Medulla oblongata (tissue), 1 donor: ENCODE data around the gene CACNA2D1.
"Not testable (repeated sequence)": the region's sequence is repeated elsewhere in the genome, so short reads cannot be mapped to it uniquely, and the experiment has no call there.

Source experiments
- DNase-seq: peaks from one replicate; pipeline ENCODE4 v3.0.0-alpha.2; 2015; ENCODE audit errors: extremely low spot score

Gene CACNA2D1

DNA sequence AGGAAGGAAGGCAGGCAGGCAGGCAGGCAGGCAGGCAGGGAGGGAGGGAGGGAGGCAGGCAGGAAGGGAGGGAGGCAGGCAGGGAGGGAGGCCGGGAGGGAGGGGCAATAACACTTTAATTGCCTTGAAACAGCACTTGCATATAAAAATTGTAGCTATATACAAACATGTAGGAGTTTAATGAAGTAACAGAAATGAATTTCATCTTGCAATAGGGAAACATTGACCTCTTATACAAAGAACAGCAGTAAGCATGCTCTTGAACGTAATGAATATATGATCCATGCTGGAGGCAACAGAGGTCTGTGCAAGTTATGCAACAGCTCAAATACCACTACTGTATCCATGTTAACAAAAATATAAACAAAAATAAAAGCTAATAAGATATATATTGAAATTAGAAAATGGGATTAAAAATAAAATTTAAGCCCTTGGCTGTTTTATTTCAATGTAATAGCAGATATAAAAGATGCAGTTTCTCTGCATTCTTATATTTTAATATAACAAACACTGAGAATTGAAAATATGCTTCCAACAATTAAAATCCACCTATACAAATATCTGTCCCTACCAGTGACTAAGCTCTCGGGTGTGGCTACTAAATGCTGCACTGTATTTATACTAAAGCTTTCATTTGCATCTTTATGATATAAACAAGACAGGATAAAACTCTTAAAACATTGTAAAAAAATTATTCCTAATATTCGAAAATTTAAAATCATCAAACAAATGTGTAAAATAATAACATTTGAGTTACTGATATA, 50.3 kb downstream of the CACNA2D1 start:
- no peak for DNase-seq

DNA sequence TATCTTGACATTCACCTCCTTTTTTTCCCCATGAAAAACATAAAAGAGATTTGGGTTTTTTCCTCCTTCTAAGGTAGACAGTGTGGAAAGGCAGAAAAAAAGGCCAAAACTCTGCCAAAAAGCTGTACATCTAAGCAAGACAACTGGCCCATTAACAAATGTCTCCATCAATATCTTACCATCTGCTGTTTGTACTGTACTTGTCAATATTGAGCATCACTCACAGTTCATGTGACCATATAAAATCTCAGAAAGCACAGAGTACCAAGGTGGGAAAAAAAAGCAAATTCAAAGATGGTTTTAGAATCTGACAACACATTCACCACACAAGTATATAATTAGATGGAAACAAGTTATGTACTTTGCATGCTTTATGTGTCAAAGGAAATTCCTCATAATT, 52.6 kb downstream of the CACNA2D1 start:
- DNase-seq, result no peak

DNA sequence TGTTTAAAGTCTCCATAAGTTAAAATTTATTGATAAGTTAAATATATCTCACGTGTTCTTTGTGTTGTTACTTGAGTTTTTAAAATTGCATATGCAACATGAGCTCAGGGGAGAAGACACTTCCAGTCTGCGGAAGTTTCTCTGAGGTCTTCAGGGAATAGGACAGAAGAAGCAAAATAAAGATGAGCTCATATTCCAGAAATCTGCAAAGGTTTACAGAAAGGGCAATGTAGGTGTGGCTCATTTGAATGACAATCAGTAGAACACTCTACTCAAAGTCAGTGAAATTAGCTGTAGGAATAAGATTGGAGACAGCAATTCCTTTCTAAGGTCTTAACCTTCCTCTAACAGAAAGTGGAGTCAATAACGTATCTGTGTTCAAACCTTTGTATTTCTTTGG, 53.7 kb downstream of the CACNA2D1 start:
- no peak for DNase-seq

DNA sequence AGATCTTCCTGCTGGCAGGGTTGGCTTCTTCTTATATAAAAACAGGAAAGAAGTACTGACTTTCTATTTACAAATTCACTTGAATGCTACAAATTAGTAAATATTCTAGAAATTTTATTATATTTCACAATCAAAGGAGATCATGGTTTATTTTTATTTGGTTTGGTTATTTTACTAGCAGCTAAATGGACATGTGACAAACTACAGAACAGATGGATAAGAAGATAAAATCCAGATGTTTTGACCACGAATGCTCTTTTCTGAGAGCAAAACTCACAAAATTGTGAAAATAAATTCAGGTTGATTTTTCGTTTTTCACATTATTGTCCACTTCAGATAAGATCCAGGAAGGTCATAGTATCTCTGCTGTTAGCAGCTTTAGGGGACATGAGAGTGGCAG, 55.4 kb downstream of the CACNA2D1 start:
- DNase-seq, result no peak

DNA sequence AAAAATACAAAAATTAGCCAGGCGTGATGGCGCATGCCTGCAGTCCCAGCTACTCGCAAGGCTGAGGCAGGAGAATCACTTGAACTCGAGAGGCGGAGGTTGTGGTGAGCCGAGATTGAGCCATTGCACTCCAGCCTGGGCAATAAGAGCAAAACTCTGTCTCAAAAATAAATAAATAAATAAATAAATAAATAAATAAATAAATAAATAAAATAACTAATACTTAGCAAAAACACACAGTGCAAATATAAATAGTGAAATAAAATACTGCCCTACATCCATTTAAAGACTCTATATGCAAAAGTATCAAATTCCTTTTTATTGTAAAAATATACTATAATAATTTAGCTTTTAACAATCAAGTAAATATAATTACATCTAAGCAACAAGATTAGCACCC, 57.0 kb downstream of the CACNA2D1 start:
- not testable (repeated sequence) for DNase-seq

DNA sequence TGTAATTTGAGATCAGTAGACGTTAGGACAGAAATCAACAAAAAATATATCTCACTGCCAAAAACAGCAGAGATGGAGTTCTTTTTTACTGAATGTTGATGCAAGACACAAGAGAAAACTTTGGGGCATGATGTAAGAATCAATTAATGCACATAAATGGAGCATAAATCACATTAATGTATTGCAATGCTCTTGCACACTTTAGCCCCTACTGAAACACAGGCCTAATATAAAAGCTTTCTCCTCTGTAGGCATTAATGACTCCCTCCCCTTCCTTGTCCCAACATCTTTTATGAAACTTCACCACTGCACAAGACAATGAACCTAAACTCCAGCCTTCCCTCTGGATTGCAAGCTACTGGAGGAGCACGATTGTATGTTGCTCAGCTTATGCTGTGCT, 58.8 kb downstream of the CACNA2D1 start:
- DNase-seq, result no peak

DNA sequence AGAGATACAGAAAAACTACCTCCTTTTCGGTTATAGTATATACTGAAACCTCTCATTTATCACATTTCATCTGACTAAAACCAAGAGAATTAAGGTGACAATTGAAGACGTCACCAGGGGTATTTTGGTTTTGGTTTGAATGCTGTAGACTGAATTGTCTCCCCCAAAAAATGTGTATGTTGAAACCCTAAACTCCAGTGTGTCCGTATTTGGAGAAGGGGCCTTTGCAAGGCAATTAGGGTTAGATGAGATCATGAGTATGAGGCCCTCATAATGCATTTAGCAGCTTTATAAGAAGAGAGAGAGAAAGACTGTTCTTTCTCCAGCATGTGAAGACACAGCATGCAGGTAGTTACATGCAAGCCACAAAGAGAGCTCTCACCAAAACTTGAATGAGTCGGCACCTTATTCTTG, 59.5 kb downstream of the CACNA2D1 start:
- no peak for DNase-seq

GRCh38 chr7:82382276-82382675, 61.3 kb downstream of the CACNA2D1 start:
- DNase-seq, result no peak

GRCh38 chr7:82376739-82377138, 66.8 kb downstream of the CACNA2D1 start:
- no peak for DNase-seq

DNA sequence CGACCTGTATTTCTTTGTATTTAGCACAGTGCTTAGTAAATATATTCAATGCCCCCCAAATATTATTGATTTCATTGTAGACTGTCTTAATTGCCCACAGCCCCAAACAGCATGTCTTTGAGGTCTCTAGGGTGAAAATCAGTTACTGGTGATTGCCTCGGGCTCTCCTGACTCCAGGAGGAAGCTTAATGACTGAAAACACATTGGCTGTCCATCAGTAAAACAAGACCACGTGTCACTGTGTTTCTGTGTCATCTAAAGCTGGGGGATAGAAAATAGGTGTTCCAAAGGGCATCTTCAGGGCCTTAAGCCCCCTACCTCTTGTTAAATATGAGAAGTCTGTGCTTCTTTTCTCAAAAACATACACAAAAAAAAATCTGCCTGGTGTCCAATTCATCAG, 67.9 kb downstream of the CACNA2D1 start:
- DNase-seq, result no peak

GRCh38 chr7:82375129-82375528, 68.4 kb downstream of the CACNA2D1 start:
- DNase-seq, result no peak

DNA sequence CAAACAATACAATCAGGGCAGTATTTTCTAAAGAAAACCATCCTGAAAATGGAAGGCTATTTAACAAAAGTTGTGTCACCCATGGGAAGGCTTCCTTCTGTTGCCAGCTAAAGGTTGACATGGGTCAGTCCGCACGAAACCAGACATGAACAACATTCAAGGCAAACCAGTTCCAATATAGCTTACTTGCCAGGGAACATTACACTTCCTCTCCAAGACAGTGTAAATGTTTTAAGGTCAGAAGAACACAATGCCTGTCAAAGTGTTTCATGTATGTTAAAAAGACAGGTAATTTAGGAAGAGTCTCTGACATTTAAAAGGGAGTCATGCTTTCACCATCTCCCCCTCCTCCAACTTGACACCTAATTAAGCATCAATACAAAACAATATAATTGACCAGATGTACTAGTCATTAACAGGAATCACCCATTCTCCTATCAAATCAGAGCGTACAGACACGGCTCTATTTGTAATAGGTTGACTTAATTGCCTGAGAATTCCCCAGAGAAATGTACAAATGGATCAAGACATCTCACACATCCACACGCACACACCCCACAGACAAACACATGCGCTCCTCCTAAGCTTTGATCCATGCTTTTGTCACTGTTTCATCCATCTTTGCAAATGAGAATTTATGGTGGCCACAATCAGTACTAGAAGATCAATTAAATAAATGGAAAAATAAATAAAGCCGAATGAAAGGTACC, 69.5 kb downstream of the CACNA2D1 start:
- no peak for DNase-seq

- DNase-seq, result no peak
Measured at GRCh38 chr7:82364671-82365070, 78.9 kb downstream of the CACNA2D1 start.

GRCh38 chr7:82364048-82364447, 79.5 kb downstream of the CACNA2D1 start:
- no peak for DNase-seq

GRCh38 chr7:82362129-82362706, 81.4 kb downstream of the CACNA2D1 start:
- no peak for DNase-seq

DNA sequence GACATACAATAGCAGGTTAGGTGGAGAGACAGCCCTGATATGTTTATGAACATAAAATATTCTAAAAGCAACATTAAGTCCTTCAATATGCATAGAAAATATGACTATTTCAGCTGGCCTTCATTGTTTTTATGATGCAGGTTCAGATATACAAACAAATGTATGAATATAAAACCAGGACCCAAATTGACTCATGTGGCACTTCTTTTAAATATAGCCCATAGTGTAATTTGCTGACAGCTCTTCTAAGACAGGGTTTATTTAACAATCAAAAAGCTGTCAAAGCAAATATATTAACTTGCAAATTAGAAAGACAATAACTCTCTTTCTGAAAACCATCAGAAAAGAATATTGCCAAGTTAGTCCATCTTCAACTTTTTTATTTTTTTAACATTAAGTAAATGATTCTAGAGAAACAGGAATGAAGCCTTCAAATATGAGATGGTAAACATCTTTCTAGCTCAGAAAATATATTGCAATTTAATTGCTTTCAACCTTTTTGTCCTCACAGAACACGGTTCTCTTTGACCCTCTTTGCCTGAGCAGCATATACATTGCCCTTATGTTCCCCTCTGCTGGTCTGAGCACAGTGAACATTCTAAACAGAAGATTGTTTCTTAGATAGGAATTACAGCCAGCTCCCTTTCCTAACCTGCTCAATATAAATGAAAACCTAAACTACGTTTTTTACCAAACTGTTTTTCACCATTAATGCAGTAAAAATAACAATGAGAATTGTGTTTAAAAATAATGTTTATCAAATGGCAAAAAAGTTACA, 82.8 kb downstream of the CACNA2D1 start:
- DNase-seq, result no peak

- DNase-seq, result no peak
Measured at GRCh38 chr7:82359426-82359825, 84.2 kb downstream of the CACNA2D1 start.

DNA sequence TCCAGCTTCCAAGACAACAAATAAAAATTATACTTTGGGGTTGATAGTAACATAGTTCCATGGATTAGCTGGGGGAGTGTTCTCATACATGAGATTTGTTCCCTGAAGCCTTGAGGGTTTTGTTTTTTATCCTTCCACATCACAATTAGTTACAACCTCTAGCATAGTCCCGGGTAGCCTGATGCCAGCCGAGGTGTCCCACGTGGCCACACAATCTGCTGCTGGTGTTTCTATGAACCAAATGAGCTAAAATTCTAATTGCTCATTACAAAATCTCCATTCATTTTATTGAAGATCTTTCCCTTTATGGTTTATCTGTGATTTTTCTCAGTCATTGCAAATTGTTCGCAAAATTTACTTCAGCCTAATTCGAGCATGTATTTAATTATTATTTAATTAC, 84.7 kb downstream of the CACNA2D1 start:
- no peak for DNase-seq

DNA sequence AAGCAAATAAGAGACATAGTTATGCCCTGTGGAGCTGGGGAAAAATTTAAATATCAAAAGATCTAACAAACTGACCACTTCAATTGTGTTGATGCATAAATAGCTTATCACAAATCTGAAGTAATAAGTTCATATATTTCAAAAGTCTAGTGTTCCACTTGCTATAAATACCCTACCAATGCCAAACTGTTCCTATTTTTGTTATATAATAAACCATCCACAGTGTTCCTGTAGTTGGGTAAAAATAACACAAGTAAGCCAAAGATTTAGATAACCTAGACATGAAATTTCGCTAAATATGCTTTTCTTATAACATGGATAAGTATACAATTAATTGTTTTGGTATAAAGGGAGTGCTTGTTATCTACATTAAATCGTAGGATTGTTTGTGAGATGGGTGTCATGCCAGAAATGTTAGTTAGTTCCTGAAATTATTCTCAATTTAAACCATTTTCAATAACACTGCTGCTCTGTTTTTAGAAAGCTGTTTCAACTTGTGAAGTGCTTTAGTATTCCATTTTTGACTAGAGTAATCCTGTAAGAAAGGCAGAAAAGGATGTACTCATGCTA, 85.5 kb downstream of the CACNA2D1 start:
- no peak for DNase-seq

DNA sequence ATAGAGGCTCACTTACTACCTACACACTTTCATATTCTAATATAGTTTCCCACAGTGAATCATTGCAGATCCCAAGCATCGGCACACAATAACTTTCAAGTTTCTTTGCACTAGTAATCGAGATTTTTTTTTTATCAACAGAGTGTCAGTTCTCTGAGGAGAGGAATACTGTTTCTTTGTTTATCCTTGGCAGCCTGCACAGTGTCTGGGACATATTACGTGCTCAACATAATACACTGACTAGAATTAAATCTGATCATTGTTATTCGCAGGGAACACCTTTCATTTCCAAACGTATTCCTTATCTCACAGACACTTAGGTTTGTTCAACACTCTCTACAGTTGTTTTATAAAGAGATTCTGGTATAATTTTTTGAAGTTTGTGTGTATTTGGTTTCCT, 95.3 kb downstream of the CACNA2D1 start:
- no peak for DNase-seq

DNA sequence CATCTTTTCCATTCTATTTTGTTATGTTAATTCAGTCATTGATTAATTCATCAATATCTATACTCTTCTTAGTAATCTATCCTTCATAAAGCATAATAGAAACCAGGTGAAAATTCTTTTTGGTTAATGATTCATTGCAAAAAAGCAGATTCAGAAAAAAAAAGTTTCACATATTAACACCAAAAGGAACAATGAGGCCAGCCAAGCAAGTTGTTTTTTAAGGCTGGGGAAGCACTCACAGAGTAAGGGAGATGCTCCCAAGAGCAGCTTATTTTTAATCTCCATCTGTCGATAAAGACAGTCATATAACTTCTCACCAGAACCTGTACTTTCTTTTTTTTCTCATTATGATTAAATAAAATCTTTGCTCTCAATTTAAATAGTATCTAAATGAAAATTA, 95.8 kb downstream of the CACNA2D1 start:
- DNase-seq, result no peak

DNA sequence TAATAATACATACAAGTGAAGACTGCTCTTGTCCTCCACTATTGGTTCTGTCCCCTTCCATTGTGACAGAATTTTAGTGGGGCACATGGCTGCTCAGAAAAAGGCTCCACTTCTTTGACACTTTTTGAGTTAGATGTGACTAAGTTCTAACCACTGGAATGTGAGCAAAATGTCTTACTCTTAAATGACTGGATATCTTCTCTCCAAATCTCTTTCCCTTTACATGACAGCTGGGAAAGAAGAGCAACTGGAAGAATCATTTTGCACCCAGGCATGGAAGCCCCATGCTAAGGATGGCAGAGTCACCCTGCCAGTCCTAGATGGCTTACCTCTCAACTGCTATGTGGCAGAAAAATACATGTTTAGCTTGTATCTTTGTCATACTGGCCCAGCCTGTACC, 97.7 kb downstream of the CACNA2D1 start:
- DNase-seq, result no peak
